ENCODE results near the gene TMCO4.

Gene TMCO4

DNA sequence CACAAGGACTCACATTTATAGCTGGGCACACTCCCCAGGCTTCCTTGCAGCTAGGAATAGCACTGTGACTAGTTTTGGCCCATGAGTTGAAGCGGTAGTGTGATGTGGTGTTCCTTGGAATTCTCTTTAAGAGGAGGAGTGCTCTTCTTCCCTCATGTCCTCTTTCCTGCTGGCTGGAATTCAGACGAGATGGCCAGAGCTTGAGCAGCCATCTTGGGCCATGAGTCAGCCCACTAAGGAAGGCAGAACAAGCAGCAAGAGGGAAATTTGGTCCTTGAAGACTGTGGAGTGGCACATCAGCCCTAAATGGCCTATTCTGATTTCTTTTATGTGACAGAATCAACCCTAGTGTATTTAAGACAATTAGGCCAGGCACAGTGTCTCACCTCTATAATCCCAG is 115.0 kb downstream of the TMCO4 start:
- no peak for DNase-seq (ENCODE audit: low spot score)

DNA sequence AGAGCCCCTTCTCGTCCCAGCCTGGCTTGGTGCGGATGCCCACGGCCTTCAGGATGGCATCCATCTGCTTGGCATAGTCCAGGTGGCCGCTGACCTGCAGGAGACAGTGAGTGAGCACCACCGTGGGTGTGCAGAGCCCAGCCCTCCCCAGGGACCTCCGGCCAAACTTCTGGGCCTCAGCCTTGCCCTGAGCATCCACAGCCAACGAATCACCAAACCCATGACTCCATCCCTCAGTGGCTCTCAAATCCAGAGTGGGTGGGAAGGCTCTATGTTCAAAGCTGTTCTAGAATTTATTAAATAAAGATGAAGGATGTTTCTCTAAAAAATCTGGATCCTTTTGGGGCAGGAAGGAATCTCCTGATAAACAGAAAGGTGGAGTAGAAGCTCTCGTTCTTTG is 116.4 kb downstream of the TMCO4 start:
- DNase-seq (ENCODE audit: low spot score), result no peak

DNA sequence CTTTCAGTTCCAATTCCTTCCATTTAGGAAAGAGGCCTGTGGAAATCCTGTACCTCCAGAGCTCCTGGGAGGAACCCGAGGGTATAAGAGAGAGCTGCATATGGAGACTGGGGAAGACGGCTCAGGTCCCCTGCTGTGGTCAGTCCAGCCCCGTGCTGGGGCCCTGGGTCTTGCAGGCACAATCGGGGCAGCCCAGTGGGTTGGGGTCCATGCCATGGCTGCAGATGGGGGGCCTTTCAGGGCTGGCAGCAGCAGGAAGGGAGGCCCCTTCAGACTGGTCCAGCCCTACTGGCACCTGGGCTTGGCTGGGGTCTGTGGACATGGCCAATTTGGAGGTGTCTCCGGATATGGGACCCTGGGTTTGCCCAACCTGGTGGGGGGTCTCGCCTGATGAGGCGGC is 116.8 kb downstream of the TMCO4 start:
- no peak for DNase-seq (ENCODE audit: low spot score)

DNA sequence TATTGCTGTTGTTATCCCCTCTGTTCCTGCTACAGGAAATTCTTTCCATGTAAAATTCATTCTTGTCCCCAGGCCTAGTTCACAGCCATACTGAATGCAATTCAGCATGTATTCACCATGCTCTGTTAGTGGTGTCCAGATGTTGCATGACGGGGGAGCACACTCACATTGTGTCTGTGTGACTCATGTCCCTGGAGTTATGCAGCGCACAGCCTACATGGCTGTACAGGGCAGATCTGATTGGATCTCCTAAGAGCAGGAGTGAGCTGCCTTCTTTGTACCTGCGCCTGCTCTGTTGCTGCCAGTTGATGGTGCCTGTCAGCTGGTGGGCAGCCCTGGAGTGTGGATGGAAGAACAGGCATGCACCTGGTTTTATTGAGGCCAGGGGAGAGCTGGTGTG is 117.5 kb downstream of the TMCO4 start:
- DNase-seq (ENCODE audit: low spot score), result peak; percentile 94

DNA sequence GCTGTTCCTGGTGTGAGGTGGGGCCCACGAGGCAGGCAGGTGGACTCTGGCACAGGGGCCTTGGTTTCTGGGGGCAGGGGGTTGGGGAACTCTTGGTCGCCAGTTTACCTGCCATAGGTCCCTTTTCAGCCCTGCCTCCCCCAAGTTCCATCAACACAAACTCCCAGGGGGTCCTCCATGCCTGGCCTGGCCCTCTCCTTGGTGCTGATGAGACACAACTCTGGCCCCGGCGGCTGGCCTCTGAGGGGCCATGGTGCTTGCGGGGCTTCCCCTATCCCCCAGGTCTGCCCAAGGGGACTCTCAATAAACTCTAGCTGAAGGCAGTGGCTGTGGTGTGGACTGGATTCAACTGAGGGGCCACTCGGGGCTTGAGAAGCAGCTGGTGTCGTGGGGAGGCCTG is 119.1 kb downstream of the TMCO4 start:
- no peak for DNase-seq (ENCODE audit: low spot score)

DNA sequence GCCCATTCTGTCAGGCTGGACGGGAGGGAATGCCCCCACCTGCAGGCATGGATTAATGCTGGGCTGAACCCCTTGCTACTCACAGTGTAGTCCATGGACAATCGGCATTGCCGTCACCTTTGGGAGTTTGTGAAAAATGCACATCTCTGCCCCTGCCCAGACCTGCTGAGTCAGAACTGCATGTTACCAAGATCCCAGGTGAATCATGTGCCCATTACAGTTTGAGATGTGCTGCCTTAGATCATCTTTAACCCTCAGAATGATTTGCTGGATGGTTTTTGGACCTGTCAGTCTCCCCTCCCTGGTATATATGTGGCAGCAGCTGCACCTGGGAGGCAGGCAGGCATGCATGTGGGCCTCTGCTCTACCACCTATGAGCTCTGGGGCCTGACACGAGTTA is 120.0 kb downstream of the TMCO4 start:
- DNase-seq (ENCODE audit: low spot score), result no peak

DNA sequence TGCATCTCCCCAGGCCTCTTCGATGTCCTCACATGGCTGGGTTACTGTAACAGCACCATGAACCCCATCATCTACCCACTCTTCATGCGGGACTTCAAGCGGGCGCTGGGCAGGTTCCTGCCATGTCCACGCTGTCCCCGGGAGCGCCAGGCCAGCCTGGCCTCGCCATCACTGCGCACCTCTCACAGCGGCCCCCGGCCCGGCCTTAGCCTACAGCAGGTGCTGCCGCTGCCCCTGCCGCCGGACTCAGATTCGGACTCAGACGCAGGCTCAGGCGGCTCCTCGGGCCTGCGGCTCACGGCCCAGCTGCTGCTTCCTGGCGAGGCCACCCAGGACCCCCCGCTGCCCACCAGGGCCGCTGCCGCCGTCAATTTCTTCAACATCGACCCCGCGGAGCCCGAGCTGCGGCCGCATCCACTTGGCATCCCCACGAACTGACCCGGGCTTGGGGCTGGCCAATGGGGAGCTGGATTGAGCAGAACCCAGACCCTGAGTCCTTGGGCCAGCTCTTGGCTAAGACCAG is 120.7 kb downstream of the TMCO4 start:
- DNase-seq (ENCODE audit: low spot score), result no peak

DNA sequence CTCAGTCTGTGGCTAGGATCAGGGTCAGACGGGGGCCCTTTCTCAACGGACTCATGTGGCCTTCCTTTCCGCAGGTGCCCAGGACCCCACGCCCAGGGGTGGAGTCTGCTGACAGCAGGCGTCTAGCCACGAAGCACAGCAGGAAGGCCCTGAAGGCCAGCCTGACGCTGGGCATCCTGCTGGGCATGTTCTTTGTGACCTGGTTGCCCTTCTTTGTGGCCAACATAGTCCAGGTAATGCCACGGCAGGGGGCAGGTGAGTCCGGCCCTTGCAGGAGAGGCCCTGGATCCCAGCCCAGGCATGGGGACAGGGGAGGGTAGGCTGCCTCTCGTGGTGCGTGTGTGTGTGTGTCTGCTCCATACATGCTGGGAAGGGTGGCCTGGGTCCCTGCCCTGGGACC is 121.2 kb downstream of the TMCO4 start:
- DNase-seq (ENCODE audit: low spot score), result no peak

DNA sequence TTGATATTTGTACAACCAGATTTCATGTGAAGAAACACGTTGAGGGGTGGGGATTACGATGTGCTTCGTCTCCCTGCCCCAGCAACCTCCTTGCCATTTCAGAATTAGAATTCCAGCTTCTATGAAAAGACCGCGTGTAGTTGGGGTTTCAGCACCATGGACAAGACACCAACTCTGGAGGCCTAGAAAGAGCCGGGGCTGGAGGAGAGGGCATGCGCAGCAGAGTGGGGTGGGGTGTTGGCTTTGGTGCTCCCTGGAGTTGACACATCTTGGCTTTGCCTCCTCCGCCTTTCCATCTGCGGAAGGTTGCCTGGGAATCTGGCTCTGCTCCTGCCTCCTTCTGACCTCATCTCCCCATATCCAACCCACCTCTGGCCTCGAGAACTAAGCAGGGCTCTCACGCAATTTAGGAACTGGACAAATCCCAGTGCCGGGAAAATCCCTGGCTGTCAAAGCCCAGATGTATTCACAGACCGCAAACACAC is 123.2 kb downstream of the TMCO4 start:
- DNase-seq (ENCODE audit: low spot score), result peak; percentile 99

DNA sequence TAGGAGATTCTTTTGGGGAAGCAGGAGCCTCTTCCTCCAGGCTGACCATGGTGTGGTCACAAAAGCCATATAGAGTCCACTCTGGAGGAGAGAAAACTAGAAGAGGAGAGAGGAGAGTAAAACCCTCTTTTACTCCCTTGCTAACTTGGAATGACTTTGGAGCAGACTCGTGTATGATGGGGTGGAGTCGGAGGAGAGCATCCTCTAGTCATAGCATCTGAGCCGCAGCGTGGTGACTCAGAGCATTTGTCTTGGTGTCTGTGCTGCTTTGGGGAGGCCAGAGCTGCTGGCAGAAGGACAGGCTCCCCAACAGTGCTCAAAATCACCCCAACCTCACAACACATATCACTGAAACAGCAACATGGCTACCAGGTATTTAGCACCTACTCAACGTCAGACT is 123.9 kb downstream of the TMCO4 start:
- DNase-seq (ENCODE audit: low spot score), result no peak

DNA sequence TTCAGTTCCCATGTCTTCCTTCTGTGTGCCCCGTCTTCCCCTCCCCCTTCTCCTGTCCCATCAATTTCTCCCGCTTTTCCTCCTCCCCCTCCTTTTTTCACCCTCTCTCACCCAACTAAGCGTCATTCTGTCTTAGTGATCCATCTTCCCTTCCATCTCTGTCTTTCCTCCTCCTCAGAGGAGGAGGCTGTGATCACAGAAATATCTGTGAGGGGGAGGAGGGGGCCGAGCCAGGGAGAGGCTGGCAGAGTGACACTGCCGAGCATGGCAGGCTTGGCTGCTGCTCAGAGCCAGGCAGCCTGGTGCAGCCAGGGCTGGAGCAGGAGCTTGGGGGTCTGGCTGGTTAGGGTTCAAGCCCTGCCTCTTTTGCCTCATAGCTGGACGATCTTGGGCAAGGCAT is 127.5 kb downstream of the TMCO4 start:
- DNase-seq (ENCODE audit: low spot score), result no peak

DNA sequence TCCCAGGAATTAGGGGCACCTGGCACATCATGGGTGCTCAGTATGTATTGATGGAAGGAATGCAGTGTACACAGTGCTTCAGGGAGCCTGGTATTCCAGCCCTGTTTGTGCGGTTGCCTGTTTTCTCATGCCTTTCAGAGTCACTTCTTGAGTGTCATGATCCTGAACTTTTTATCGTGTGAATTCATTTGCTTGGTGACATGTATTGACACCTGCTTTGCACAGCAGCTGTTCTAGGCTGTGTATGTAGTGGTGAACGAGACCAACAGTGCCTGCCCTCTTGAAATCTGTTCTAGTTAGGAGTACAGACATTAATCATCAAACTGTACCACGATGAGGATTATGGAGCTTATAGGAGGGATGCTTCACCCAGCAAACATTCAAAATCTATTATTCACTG is 128.9 kb downstream of the TMCO4 start:
- no peak for DNase-seq (ENCODE audit: low spot score)

DNA sequence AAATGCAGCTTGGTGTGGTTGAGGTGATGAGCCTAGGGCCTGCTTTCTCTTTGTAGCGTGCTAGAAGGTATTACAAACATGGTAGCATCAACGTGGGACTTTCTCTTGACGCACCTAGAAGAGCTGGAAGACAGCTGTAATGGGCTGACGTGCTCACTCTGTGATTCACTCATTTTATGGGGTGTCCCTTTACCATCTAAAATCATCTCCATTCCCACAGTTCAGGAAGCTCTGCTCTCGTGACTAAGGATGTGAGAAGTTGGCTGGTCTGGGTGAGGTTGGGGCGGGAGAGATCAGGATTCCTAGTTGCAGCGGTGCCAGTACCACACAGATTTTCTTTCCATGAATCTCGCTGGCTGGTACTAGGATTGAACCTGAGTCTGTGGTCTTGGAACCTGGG is 130.8 kb downstream of the TMCO4 start:
- no peak for DNase-seq (ENCODE audit: low spot score)

DNA sequence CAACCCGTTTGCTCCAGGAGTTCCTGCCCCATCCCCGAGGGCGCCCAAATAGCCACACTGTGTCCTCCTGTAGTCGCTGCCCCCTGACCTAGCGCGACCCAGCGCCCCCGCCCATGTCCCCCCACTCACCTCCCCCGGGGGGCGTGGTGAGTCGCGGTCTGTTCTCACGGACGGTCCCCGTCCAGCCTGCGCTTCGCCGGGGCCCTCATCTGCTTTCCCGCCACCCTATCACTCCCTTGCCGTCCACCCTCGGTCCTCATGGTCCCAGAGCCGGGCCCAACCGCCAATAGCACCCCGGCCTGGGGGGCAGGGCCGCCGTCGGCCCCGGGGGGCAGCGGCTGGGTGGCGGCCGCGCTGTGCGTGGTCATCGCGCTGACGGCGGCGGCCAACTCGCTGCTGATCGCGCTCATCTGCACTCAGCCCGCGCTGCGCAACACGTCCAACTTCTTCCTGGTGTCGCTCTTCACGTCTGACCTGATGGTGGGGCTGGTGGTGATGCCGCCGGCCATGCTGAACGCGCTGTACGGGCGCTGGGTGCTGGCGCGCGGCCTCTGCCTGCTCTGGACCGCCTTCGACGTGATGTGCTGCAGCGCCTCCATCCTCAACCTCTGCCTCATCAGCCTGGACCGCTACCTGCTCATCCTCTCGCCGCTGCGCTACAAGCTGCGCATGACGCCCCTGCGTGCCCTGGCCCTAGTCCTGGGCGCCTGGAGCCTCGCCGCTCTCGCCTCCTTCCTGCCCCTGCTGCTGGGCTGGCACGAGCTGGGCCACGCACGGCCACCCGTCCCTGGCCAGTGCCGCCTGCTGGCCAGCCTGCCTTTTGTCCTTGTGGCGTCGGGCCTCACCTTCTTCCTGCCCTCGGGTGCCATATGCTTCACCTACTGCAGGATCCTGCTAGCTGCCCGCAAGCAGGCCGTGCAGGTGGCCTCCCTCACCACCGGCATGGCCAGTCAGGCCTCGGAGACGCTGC is 133.9 kb downstream of the TMCO4 start:
- DNase-seq (ENCODE audit: low spot score), result no peak

DNA sequence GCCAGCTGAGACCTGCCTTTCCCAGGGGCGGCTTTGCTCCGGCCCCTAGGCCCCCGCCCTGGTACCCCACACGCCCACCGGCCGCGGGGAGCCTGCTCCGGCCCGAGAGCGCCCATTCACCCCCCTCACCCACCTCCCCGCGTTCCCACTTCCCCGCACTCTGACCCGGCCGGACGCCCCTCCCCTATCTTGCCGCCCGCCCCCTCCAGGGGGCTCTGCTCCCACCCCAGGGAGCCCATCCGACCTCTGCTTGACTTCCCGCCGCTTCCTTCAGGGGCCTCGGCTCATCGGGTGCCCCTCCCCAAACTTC is 134.6 kb downstream of the TMCO4 start:
- no peak for DNase-seq (ENCODE audit: low spot score)

DNA sequence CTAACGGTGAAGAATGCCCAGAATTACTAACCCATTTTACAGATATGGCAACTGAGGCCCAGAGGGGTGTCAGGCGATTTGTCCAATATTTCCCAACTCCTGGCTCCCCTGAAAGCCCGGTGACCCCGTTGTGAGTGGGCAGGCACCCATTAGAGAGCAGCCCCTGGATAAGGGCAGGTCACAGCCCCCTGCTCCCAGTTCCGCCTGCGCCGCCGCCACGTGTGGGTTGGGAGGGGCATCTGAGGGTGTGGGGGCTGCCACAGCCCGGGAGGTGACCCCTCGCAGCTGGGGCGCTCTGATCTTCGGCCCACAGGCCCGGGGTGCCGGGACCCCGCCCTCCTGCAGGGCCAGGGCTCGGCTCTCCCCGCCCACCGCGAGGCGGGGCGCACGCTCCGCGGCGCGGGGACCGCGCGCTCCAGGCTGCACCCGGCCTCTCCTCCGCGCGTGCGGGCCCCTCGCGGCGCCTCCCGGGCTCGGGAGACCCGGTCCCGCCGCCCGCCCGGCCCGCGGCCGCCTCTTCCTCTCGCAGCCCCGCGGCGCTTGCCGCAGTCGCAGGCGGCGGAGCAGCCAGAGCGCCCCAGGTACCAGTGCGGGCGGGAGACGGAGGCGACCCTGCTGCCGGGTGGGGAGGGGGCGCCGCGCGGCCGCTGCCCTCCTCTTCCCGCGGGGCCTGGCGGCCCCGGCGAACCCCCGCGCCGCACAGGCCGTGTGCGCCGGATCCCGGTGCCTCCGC is 135.1 kb downstream of the TMCO4 start, which contains the start of gene HTR6:
HTR6 (plus strand) TSS at position 423 of the 733 bp plus-strand sequence. CDS start 879 bp downstream, outside the sequence.
- DNase-seq (ENCODE audit: low spot score), result no peak

DNA sequence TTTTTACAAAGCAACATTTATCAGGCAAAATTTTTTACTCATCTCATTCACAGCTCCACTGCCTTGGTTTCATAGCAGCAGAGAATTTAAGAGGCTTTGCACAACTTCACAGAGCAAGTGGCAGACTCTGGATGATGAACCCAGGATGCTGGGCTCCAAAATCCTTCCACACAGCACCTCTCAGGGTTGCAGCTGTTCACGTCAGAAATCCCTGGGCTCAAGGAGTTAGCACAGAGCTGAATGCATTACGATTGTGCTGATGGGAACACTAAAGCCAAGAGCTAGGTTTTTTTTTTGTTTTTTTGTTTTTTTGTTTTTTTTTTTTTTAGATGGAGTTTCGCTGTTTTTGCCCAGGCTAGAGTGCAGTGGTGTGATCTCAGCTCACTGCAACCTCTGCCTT is 137.4 kb downstream of the TMCO4 start:
- DNase-seq (ENCODE audit: low spot score), result no peak

DNA sequence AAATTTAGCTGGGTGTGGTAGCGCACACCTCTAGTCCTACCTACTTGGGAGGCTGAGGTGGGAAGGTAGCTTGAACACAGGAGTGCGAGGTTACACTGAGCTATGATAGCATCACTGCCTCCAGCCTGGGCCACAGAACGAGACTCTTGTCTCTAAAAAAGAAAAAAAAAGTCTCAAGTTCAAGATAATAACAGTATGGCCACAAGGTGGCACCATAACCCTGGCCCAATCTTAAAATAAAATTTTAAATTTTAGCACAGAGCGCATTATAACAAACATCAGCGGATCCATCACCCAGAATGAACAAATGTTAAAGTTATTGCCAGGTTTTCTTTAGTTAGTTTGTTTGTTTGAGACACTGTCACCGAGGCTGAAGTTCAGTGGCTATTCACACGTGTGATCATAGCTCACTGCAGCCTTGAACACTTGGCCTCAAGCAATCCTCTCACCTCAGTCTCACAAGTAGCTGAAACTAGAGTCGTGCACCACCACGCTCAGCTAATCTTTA is 137.9 kb downstream of the TMCO4 start:
- DNase-seq (ENCODE audit: low spot score), result peak; percentile 57

DNA sequence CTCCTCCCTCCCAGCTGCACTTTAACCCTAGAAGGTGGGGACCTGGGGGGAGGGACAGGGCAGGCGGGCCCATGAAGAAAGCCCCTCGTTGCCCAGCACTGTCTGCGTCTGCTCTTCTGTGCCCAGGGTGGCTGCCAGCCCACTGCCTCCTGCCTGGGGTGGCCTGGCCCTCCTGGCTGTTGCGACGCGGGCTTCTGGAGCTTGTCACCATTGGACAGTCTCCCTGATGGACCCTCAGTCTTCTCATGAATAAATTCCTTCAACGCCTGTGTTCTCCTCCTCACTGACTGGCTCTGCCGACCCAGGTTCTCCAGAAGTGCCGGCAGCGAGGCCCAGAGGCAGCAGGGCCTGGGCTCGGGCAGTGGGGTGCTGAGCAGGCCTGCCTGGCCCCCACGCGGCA is 141.5 kb downstream of the TMCO4 start:
- DNase-seq (ENCODE audit: low spot score), result no peak

DNA sequence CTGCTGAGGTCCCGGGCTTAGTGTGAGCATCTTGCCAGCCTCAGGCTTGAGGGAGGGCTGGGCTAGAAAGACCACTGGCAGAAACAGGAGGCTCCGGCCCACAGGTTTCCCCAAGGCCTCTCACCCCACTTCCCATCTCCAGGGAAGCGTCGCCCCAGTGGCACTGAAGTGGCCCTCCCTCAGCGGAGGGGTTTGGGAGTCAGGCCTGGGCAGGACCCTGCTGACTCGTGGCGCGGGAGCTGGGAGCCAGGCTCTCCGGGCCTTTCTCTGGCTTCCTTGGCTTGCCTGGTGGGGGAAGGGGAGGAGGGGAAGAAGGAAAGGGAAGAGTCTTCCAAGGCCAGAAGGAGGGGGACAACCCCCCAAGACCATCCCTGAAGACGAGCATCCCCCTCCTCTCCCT is 142.2 kb downstream of the TMCO4 start:
- no peak for DNase-seq (ENCODE audit: low spot score)

DNA sequence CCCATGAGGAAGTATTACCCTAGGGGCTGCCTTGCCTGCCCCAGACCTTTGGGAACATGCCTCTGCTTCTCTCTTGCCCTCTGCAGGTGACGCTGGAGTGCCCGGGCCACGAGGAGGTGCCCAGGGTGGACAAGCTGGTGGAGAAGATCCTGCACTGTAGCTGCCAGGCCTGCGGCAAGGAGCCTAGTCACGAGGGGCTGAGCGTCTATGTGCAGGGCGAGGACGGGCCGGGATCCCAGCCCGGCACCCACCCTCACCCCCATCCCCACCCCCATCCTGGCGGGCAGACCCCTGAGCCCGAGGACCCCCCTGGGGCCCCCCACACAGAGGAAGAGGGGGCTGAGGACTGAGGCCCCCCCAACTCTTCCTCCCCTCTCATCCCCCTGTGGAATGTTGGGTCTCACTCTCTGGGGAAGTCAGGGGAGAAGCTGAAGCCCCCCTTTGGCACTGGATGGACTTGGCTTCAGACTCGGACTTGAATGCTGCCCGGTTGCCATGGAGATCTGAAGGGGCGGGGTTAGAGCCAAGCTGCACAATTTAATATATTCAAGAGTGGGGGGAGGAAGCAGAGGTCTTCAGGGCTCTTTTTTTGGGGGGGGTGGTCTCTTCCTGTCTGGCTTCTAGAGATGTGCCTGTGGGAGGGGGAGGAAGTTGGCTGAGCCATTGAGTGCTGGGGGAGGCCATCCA is 142.8 kb downstream of the TMCO4 start:
- no peak for DNase-seq (ENCODE audit: low spot score)

DNA sequence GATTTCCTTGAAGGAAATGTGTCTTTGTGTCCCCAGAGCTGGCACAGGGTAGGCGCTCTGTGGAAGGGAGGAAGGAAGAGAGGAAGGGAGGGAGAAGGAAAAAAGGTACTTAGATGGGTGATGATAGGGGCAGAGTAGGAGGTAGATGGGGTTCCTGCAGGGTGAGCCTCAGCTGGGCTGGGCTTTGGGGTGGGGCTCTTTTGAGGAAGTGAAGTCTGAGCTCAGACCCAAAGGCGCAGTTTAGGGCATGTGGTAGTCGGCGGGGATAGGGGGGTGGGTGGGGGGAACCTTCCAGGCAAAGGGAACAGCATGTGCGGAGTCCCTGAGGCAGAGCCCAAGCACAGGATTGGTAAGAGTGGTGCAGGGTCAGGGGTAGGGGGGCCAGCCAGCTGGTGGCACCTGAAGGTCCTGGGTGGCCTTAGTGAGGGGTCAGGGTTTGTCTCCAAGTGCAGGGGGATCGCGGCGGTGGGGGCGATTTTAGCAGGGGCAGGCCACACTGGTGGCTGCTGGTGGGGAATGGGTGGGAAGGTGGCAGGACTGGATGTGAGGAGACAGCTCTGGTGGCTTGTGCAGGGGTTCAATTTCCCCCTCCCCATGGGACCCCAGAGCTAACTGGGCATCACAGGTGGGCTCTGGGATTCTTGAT is 143.5 kb downstream of the TMCO4 start:
- no peak for DNase-seq (ENCODE audit: low spot score)

All from AG08395 (cell line).